Activated T-cell treated with anti-CD3 and anti-CD28 coated beads for 1 hour (primary cell): Measurements from ENCODE around the gene RGS10.
"Not testable (repeated sequence)": the region's sequence is repeated elsewhere in the genome, so short reads cannot be mapped to it uniquely, and the experiment has no call there.

ENCODE experiments used
- DNase-seq: peaks from one replicate; pipeline ENCODE4 v3.0.0-alpha.2; 2020; ENCODE audit warnings: low read depth

RGS10 gene, protein sequence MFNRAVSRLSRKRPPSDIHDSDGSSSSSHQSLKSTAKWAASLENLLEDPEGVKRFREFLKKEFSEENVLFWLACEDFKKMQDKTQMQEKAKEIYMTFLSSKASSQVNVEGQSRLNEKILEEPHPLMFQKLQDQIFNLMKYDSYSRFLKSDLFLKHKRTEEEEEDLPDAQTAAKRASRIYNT

DNA sequence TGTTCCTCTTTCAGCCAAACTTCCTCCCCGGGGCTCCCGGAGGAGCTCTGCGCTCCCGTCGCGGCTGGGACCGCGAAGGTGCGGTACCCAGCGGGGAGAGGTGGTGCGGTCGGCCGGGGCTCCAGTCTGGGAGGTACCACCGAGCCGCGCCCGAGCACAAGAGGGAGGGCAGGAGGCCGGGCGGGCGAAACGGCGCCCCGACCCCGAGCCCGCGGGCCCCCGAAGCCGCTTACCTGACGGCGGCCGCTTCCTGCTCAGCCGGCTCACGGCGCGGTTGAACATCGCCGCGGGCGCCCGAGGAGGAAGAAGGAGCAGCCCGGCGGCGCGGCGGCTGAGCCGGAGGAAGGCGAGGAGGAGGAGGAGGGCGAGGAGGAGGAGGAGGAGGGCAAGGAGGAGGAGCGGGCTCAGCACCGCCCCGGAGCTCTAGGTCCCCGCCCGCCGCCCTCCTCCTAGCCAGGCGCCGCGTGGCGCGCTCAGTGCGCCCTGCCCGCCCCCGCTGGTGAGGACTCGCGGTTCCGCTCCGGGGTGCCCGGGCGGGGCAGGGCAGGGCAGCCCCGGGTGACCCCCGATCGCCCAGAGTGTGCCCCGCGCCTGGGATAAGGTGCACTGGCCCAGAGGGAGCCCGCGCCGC lies at the start of gene RGS10:
RGS10 (minus strand) TSS at position 363 of the 631 bp plus-strand sequence; CDS start at position 282, 81 bp downstream.
- DNase-seq = peak; percentile 78

DNA sequence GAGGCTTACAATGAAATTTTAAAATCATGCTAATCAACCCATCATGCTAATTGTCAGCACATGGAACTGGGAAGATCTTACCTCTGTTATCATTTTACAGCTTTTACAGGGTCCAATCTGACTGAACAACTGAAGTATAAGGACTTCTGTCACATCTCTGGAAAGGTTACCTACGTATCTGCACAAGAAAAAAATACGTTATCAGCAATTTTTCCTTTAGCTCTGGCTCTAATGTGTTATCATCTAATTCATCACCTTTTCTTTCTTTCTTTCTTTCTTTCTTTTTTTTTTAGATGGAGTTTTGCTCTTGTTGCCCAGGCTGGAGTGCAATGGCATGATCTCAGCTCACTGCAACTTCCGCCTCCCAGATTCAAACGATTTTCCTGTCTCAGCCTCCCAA lies 45.6 kb upstream of the RGS10 start:
- DNase-seq = no peak

DNA sequence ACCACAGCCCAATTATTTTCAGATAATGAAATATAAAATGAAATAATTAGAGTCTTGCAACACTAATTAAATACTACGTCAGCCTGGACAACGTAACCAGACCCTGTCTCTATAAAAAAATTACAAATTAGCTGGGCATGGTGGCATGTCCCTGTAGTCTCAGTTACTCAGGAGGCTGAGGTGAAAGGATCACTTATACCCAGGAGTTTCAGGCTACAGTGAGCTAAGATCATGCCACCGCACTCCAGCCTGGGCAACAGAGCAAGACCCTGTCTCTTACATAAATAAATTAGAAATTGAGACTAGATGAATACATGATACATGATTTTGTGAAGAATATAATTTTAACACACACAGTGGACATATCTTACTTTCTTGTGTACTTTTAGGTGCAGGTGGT lies 35.8 kb upstream of the RGS10 start:
- DNase-seq = no peak

DNA sequence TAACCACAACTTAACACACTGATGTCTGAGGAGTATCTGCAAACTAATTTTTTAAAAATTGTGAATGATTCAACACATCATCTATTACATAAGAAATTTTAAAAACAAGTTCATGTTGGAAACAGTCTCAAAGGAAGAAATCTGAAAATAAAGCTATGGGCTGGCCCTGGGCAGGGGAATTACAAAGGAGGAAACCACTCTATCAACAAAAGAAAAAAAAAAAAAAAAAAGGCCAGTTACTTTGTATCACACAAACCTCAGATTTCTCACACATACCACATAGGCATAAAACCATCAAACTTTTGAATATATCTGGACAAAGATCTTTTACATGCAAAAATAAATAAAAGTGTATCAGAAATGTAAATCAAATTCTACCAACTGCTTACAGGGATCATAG lies 33.5 kb upstream of the RGS10 start:
- no peak for DNase-seq

DNA sequence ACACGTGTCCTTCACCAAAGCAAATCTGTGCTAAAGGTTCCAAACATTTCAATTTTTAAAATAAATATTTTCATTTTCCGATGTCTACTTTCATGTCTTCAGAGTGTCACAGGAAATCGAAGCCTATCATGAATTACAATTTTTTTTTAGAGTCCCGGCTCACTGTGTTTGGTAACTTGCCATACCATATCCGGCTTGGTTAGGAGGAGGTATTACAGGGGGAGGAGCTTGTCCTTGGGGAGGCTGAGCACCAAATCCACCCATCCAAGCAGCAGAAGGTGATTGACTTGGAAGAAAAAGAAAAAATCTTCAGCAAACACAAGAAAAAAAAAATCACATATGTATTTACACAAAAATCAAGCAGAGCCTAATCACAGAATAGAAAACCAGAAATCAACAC lies 33.0 kb upstream of the RGS10 start:
- no peak for DNase-seq

DNA sequence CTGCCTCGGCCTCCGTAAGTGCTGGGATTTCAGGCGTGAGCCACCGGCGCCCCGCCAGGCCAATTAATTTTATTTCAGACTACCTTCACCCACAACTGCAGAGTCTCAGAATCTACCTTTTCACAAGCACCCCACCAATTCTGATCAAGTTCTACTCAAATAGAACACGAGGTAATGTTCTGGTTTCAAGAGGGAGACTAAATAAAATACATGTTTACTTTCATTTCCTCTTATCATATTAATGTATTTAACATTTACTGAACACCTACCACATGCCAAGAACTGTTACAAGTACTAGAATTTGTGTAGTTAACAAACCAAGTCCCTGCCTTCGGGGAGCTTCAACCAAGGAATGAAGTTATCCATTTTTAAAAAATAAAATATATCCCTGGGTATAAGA lies 25.5 kb upstream of the RGS10 start:
- DNase-seq = no peak

DNA sequence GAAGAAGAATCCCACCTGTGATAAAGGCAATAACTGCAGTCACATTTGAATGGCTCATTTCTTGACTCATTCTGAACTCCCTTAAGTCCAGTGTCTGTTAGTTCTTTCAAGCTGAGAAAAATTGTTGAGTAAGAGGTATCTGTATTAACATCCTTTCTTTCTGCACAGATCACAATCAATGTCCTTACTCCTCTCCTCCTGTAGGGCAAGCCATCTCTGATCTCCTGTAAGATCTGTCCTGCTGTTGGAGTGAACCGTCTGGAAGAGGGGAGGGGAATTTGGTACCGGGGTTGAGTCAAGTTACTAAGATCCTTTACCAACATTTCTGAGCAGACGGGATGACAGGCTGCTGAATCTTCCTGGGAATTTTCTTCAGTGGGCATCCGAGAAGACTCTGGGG lies 19.6 kb upstream of the RGS10 start:
- no peak for DNase-seq

DNA sequence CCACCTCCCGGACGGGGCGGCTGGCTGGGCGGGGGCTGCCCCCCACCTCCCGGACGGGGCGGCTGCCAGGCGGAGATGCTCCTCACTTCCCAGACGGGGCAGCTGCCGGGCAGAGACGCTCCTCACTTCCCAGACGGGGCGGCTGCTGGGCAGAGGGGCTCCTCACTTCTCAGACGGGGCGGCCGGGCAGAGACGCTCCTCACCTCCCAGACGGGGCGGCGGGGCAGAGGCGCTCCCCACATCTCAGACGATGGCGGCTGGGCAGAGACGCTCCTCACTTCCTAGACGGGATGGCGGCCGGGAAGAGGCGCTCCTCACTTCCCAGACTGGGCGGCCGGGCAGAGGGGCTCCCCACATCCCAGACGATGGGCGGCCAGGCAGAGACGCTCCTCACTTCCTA lies 17.0 kb upstream of the RGS10 start:
- not testable (repeated sequence) for DNase-seq

DNA sequence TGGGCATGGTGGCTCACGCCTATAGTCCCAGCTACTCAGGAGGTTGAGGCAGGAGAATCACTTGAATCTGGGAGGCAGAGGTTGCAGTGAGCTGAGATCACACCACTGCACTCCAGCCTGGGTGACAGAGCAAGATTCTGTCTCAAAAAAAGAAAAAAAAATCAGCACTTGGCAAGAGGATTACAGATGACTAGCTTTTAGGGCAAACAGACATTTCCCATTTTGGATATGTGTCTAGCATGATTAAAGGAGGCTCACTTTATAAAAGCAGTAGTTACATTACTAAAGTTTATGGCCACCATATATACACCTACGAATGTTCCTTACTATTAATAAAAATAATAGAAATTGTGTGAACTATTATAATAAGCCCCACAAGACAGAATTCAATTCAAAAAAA lies 13.6 kb upstream of the RGS10 start:
- DNase-seq = not testable (repeated sequence)

DNA sequence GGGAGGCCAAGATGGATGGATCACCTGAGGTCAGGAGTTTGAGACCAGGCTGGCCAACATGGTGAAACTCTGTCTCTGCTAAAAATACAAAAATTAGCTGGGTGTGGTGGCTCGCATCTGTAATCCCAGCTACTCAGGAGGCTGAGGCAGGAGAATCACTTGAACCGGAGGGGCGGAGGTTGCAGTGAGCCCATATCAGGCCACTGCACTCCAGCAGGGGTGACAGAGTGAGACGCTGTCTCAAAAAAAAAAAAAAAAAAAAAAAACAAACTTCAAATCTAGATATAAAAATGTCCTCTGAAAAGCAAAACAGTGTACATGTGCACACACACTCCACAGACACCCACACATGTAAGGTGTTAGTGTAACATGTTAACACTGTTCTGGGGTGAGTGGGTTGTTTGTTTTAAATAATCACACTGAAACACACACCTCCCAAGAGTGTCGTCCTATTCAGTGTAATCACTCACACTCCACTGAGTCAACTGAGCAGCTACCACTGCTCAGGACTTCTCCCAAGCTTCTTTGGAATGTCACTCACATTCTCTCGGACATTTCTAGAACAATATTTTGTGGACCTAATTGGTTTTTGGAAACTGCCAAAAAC lies 12.8 kb upstream of the RGS10 start:
- DNase-seq = no peak

DNA sequence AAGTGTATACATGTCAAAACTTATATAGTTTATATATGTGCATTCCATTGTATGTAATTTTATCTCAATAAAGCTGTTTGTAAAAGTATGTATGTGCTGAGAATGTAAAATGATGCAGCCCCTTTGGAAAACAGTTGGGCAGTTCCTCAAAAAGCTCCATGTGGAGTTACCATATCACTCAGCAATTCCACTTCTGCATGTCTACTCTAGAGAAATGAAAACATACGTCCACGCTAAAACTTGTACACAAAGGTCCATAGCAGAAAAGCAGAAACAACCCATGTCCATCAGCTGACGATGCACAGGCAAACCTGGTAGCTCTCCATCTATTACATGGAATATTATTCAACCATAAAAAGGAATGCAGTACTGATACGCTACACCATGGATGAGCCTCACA lies 8.3 kb upstream of the RGS10 start:
- no peak for DNase-seq

DNA sequence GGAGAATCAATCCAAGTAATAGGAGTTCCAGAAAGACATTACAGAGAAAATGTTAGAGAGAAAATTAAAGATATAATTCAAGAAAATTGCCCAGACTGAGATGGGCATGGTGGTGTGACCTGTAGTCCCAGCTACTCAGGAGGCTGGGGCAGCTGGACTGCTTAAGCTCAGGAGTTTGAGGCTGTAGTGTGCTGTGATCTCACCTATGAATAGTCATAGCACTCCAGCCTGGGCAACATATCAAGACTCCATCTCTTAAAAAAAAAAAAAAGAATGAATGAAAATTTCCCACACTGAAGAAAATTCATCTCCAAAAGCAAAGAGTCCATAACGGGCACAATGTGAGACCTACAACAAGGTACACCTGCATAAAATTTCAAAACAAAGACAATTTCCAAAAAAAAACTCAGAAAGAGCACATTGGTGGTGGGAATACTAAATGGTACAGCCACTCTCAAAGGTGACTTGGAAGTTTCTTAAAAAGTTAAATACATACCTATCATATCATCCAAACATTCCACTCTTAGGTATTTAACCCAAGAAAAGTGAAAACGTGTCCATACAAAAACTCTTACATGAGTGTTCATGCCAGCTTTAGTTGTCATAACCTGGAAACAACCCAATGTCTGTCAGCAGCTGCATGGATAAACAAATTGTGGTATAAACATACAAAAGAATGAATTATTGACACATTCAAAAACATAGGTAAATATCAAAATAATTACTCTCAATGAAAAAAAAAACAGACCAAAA lies 6.9 kb upstream of the RGS10 start:
- no peak for DNase-seq

DNA sequence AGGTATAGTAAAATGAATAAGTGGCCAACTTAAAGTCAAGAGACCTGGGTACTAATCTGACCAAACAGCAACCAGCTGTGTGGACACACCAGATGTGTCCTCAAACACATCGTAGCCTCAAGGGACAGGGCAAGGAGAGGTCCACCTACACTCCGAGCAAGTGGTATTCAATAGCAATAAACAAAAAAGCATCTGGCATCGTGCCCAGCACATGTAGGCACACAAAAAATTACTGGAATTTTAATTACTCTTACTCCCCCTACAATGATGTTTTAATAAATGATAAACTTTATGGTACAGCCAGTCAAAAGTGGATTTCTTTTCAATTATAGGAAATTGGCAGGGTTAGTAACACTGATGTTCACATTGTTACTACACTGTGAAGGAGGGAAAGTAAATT lies 3.5 kb upstream of the RGS10 start:
- no peak for DNase-seq

DNA sequence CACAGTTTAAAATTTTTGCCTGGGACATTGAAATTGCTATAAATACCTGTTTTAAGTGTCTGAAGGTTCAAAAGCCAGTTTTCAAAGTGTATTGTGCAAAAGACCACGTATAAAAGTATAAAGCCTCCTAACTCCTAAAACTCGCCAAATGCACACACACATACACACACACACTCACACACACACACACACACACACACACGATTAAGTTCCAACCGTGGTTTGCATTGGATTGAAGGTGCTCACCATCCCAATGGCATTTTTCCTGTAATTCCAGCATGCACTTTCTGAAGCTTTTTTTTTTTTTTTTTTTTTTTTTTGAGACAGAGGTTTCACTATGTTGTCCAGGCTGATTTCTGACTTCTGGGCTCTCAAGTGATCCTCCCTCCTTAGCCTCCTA lies 2.8 kb upstream of the RGS10 start:
- DNase-seq = no peak

DNA sequence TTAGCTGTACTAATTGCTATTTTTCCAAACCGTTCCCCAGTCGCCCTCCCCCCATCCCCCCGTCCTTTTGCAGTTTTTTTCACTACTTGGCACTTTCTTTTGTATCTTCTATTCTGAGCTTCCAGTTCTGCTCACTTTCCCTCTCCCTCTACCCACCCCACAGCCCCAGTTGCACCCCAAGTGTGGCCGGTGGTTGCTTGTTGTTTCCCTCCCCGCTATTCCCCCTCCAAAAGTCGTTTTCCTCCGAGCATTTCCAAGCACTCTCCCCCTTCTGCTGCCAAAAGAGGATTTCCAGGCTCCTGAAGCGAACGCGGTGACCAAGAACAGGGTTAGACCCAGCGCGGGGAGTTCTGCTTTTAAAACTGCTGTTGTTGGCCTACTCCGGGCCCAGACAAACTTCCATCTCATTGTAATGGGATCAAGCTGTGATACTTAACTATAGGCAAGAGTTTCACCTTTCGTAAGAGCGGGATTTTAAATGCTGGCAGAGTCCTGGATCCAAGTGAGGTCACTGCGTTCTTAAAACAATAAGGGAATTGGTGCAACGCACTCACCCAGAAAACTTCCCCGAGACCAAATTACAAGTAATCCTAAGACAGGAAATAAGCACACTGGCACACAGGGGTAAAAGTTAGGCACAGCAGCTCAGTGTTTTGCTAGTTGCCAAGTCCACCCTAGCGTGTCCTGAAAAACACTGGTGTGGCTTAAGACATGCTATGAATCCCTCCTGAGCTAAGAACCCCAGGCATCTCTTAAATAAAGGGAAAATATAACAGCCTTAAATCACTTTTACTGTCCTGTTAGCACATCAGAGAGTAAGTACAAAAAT lies 1.5 kb upstream of the RGS10 start:
- DNase-seq = no peak

DNA sequence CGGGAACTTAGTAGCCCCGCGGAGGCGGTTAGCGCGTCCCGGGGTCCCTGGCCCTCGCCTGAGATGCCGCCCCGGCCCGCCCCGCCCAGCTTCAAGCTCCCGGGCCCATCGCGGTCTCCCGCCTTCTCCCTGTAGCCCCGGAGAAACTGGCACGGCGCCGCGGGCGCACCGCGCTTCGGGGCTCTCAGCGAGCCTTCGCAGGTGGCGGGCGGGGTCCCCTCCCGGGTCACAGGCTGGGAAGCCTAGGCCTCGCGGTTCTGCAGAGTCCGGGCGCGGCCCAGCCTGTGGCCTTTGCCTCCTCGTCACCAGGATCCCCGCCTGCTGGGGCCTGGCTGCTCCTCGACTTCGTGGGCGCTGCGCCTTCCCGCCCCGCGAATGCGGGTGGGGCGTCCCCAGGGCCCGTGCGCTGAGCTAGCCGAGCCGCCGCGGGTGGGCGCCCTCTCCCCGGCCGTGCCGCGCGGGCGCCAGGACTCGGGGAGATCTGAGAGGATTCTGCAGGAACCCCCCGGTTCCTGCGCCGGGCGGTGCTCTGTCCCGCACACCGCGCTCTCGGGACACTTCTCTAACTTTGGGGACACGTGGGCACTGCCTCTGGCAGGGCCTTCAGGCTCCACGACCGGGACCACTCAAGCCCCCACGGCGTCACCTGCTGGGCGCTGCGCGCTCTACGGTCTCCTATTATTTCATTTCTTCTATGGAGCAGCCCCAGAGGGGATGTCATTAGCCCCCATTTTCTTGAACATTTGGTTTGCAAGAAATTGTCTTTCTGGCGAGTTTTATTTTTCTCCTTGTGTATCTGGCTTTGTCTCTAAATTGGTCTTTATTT lies 682 bp upstream of the RGS10 start:
- peak; percentile 52 for DNase-seq

DNA sequence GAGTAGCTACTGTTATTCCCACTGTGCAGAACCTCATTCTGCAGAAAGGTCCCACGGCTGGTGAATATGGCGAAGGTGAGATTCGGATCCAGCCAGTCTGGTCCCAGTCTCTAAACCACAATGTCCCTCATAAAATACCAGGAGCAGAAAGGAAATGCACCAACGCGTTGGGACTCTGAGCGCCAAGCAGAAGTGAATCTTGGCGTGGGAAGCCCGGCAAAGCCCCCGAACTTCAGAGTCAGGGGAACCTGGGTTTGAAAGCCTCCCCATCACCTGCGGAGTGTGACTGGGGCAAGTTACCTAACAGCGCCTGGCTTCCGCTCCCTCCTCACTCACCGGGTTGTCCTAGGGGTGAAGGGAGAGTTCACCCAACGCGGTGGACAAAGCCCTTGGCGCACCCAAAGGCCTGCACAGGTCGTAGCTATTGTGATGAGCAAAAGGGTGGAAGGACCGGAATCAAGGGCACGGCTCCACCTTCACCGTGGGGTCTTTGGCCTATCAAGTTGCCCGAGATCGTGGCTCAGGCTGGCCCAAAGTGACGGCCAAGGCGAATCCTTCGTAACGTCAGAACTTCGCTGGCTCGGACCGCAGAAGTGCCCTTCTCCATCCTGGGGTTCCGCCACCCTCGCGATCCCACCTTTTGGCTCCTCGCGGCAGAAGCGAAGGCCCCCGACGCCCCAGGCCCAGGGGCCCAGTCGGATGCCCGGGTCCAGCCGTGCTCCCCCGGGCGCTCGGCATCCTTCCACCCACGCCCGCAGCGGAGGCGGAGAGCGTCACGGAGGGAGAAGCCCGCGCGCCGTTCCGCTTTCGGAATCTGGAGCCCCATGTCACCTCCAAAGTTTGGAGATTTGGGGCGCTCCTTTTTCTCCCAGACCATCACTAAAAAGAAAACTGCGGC lies 811 bp downstream of the RGS10 start:
- DNase-seq = peak; percentile 44

DNA sequence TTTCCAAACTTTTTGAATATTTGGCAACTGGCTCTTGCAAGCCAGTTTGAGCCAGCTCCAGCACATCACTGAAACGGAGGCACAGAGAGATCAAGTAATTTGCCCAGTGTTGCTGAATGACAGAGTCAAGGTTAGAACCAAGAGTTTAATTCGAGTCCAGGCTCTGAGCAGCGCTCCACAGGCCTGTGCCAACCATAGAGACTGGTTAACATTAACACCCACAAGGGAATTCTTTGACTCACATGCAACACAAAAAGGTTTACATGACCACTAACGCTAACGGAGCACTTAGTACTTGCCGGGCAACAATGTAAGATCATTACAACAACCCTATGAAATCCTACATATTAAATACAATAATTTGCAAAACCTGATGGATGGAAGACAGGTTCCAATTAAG lies 1.5 kb downstream of the RGS10 start:
- no peak for DNase-seq

DNA sequence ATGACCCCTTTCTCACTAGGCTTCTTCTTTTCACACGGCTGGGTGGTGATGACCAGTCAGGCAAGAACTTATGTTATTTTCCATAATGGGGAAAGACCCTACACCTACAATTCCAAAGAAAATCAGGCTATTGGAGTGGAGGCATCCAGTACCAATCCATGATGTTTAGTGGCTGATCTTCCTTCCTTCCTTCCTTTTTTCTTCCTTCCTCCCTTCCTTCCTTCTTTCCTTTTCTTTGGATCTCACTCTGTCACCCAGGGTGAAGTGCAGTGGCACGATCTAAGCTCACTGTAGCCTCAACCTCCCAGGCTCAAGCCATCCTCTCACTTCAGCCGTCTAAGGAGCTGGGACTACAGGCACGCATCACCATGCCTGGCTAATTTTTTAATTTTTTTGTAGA lies 2.5 kb downstream of the RGS10 start:
- no peak for DNase-seq

DNA sequence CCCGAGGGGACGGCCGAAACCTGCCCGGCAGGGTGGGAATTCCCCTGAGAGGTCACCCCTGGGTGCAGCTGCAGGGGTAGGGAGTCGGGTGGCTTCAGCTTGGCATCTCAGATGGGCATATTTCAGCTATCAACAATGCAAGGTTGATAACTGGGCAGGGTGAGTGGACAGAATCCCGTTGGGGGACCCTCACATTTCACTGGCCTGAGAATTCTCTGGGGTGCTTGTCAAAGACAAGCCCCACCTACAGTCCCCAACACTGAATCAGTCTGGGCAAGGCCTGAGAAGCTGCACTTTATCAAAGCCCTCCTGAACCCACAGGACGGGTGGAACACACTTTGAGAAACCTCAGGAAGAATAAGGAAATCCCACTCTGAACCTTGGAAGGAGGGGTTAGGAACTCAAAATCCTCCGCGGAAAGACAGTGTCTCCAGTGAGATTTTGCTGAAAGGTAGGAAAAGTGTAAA lies 3.1 kb downstream of the RGS10 start:
- no peak for DNase-seq
